Transverse colon (tissue), 4 donors: ENCODE measurements around the gene SFMBT1.

Source experiments
- CTCF ChIP-seq, 5 experiments: fragments of 200-600 bp in 3 of 5; fragments of 450-650 bp in 2 of 5; sonication (generic) in 3 of 5; IDR thresholded peaks; 1 replicate in 2 of 5; 2 replicates in 3 of 5; pipeline ENCODE4 v1.5.1; 2016 to 2017; ENCODE audit warnings: antibody characterized with exemption in 5 of 5, inconsistent platforms in 3 of 5, mild to moderate bottlenecking in 2 of 5, moderate library complexity in 1 of 5
- EP300 ChIP-seq: sonication (generic); formaldehyde crosslinking; IDR thresholded peaks from one replicate; pipeline ENCODE4 v1.6.1; 2017; ENCODE audit warnings: antibody characterized with exemption, low read depth
- POLR2A ChIP-seq: fragments of 450-650 bp; IDR thresholded peaks from one replicate; pipeline ENCODE4 v1.6.1; 2016; ENCODE audit warnings: antibody characterized with exemption, mild to moderate bottlenecking, moderate library complexity
- POLR2AphosphoS5 ChIP-seq, 3 donors: sonication (generic); formaldehyde crosslinking; IDR thresholded peaks; one replicate each; pipeline ENCODE4 v1.6.1; 2016; ENCODE audit warnings: antibody characterized with exemption in 3 of 3

GRCh38 chr3:52939600-52939999 is 106.3 kb downstream of the SFMBT1 start:
- TF ChIP-seq CTCF (IDR thresholded peaks at IDR 0.05) (no peak), POLR2A (no peak), POLR2AphosphoS5 (IDR thresholded peaks at IDR 0.05) (no peak), EP300 (no peak)
